ENCODE results near the gene TRAF4. TPM values are rescaled to one million over a fixed set of nuclear protein-coding genes. Genes with fewer than 3 reads are reported as not detected.
A peak's percentile ranks its signal among the peaks of the same experiment; 100 is the strongest.

Gene TRAF4
- polyA plus RNA-seq, 3 donors = 0.33 to 38.0 (median 1.0) TPM

DNA sequence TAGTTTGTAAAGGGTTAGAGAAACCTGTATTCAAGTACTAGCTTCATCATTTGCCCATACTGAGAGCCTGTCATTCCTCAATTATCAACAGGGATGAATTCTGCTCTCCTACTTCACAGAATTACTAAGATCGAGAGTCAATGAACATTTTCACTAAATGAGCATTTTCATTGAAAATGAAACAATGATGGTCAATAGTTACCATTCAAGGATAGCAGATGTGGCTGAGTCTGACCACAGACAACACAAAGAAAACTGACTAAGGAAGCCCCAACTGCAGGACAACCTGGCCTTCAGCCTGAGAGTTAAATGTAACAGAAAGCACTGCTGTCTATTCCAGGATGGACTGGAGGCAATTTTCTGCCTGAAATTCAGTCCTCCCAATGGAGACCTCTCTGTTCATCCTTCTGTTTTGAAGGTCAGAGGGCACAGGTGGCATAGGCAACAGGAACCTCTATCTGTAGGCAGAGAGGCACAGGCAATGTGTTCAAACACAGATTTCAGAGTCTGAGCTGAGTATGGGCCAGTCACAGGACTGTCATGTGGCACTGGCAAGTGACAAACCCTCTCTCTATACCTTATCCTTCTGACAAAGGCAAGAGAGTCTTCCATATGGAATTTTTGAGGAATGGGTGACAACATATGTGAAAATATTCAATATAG is 19.5 kb downstream of the TRAF4 start:
- no peak overlapping the region for H3K4me3 Mint-ChIP-seq
- DNase-seq = no peak
- no peaks in the 10 kb centered on the region for H3K9me3 Mint-ChIP-seq
- Histone ChIP-seq H3K27me3 (ENCODE audit: control insufficient read depth in 2 of 2, insufficient read depth in 2 of 2, low read length in 2 of 2) (no peaks in the 10 kb centered on the region), H3K36me3 (replicated peaks in 1 of 2; ENCODE audit: control insufficient read depth in 1 of 2, insufficient read depth in 2 of 2, low read length in 2 of 2) (peaks cover 28 to 47% of the 10 kb centered on the region in 2 donors), H3K9me3 (replicated peaks in 1 of 2; ENCODE audit: control insufficient read depth in 1 of 2, insufficient read depth in 1 of 2, low read length in 2 of 2) (no peaks in the 10 kb centered on the region), H3K9ac (ENCODE audit: insufficient read depth, low read length, poor library complexity, severe bottlenecking) (no peak overlapping the region), H3K79me2 (ENCODE audit: insufficient read depth, low read length) (peaks cover 5% of the 10 kb centered on the region), H3K4me3 (replicated peaks in 1 of 3; ENCODE audit: low read depth in 2 of 3, low read length in 3 of 3) (no peak overlapping the region), H3K4me2 (replicated peaks; ENCODE audit: extremely low read depth, low read length, poor library complexity, severe bottlenecking) (no peak overlapping the region), H2AFZ (ENCODE audit: insufficient read depth, low read depth, low read length, poor library complexity, severe bottlenecking) (no peak overlapping the region), H3K4me1 (ENCODE audit: control insufficient read depth in 1 of 2, insufficient read depth in 2 of 2, low read length in 2 of 2) (peaks cover 15 to 16% of the 10 kb centered on the region in 2 donors), H4K20me1 (ENCODE audit: insufficient read depth, low read length) (peaks cover 7% of the 10 kb centered on the region), H3K27ac (ENCODE audit: low read depth in 1 of 2, low read length in 2 of 2) (no peak overlapping the region)
- intact Hi-C loops (cut with micrococcal nuclease) = loop anchor here (10.0 kb wide), 3 partner anchors 72 to 352 kb away; partner anchors contain the start of gene ERAL1 (in 1 of the 2)
- peaks cover 23 to 37% of the 10 kb centered on the region in 2 donors for H3K36me3 Mint-ChIP-seq
- WGBS (ENCODE audit: insufficient coverage) = no CpG with 5 or more reads among the region's 1 CpG
- H3K27ac Mint-ChIP-seq = no peak overlapping the region
- peaks cover 0 to 2% (median 0%) of the 10 kb centered on the region in 3 donors for H3K27me3 Mint-ChIP-seq (ENCODE audit: low read depth in 3 of 3)
- H3K4me1 Mint-ChIP-seq = peaks cover 19% of the 10 kb centered on the region
- TF ChIP-seq, protein P1, sequence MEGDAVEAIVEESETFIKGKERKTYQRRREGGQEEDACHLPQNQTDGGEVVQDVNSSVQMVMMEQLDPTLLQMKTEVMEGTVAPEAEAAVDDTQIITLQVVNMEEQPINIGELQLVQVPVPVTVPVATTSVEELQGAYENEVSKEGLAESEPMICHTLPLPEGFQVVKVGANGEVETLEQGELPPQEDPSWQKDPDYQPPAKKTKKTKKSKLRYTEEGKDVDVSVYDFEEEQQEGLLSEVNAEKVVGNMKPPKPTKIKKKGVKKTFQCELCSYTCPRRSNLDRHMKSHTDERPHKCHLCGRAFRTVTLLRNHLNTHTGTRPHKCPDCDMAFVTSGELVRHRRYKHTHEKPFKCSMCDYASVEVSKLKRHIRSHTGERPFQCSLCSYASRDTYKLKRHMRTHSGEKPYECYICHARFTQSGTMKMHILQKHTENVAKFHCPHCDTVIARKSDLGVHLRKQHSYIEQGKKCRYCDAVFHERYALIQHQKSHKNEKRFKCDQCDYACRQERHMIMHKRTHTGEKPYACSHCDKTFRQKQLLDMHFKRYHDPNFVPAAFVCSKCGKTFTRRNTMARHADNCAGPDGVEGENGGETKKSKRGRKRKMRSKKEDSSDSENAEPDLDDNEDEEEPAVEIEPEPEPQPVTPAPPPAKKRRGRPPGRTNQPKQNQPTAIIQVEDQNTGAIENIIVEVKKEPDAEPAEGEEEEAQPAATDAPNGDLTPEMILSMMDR (IDR thresholded peaks at IDR 0.05) = no peak

DNA sequence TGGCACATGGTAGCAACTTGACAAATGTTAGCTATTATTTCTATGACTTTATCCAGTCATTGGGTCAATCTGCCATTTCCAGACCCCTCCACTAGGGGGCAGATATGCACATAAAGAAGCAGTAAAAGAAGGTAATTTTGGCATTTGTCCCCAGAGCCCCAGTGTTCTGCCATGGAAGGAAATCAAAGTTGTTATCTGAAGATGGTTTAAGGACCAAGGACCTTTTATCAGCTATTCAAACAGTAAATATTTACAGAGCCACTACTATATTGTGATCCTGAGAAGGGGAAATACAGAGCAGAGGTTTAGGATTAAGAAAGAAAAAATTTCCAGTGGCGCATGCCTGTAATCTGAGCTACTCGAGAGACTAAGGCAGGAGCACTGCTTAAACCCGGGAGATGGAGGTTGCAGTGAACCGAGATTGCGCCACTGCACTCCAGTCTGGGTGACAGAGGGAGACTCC is 20.0 kb downstream of the TRAF4 start:
- peaks cover 7% of the 10 kb centered on the region for H4K20me1 ChIP-seq (ENCODE audit: insufficient read depth, low read length)
- no peak overlapping the region for H3K4me2 ChIP-seq (replicated peaks; ENCODE audit: extremely low read depth, low read length, poor library complexity, severe bottlenecking)
- H3K9ac ChIP-seq (ENCODE audit: insufficient read depth, low read length, poor library complexity, severe bottlenecking) = no peak overlapping the region
- no peaks in the 10 kb centered on the region for H3K9me3 Mint-ChIP-seq
- H3K36me3 Mint-ChIP-seq = peaks cover 18 to 32% of the 10 kb centered on the region in 2 donors
- intact Hi-C loops (cut with micrococcal nuclease) = loop anchor here (10.0 kb wide), 3 partner anchors 71 to 351 kb away; partner anchors contain the start of gene ERAL1 (in 1 of the 2)
- H2AFZ ChIP-seq (ENCODE audit: insufficient read depth, low read depth, low read length, poor library complexity, severe bottlenecking) = no peak overlapping the region
- peaks cover 19% of the 10 kb centered on the region for H3K4me1 Mint-ChIP-seq
- peaks cover 15 to 16% of the 10 kb centered on the region in 2 donors for H3K4me1 ChIP-seq (ENCODE audit: control insufficient read depth in 1 of 2, insufficient read depth in 2 of 2, low read length in 2 of 2)
- WGBS (ENCODE audit: insufficient coverage) = no CpG with 5 or more reads among the region's 5 CpGs
- no peak overlapping the region for H3K4me3 ChIP-seq (replicated peaks in 1 of 3; ENCODE audit: low read depth in 2 of 3, low read length in 3 of 3)
- no peak overlapping the region for H3K4me3 Mint-ChIP-seq
- H3K27me3 Mint-ChIP-seq (ENCODE audit: low read depth in 3 of 3) = peaks cover 0 to 2% (median 0%) of the 10 kb centered on the region in 3 donors
- TF ChIP-seq, protein P1 (IDR thresholded peaks at IDR 0.05) = peak; percentile 93
- DNase-seq = peak; percentile 48 to 72 (median 59)
- no peaks in the 10 kb centered on the region for H3K9me3 ChIP-seq (replicated peaks in 1 of 2; ENCODE audit: control insufficient read depth in 1 of 2, insufficient read depth in 1 of 2, low read length in 2 of 2)
- no peaks in the 10 kb centered on the region for H3K27me3 ChIP-seq (ENCODE audit: control insufficient read depth in 2 of 2, insufficient read depth in 2 of 2, low read length in 2 of 2)
- H3K27ac ChIP-seq (ENCODE audit: low read depth in 1 of 2, low read length in 2 of 2) = no peak overlapping the region
- peaks cover 5% of the 10 kb centered on the region for H3K79me2 ChIP-seq (ENCODE audit: insufficient read depth, low read length)
- no peak overlapping the region for H3K27ac Mint-ChIP-seq
- peaks cover 22 to 41% of the 10 kb centered on the region in 2 donors for H3K36me3 ChIP-seq (replicated peaks in 1 of 2; ENCODE audit: control insufficient read depth in 1 of 2, insufficient read depth in 2 of 2, low read length in 2 of 2)
